ENCODE measurements around the gene CCNY.

The CCNY gene

GRCh38 chr10:35574924-35575352 is 238.6 kb downstream of the CCNY start:
- H3K9ac ChIP-seq (ENCODE audit: low read length): no peak overlapping the region
- H3K4me3 ChIP-seq (ENCODE audit: low read length): no peak overlapping the region
- no peaks in the 10 kb centered on the region for H3K79me2 ChIP-seq (ENCODE audit: low read length)
- TF ChIP-seq CTCF (IDR thresholded peaks at IDR 0.05; ENCODE audit: low read depth, low read length) (peak; percentile 14; the same call in 1 of the 2 replicates), EZH2phosphoT487 (IDR thresholded peaks at IDR 0.05; ENCODE audit: low read depth) (no peak)
- H3K4me2 ChIP-seq (ENCODE audit: low read length): no peak overlapping the region
- H3K27ac ChIP-seq (ENCODE audit: low read length): no peak overlapping the region
- H3K4me1 ChIP-seq (ENCODE audit: low read length): no peaks in the 10 kb centered on the region
- H3K27me3 ChIP-seq (ENCODE audit: low read depth, low read length): no peaks in the 10 kb centered on the region
- no peaks in the 10 kb centered on the region for H3K9me3 ChIP-seq (ENCODE audit: insufficient read depth, low read length)
- no peak overlapping the region for H2AFZ ChIP-seq (ENCODE audit: low read depth, low read length)
- no peaks in the 10 kb centered on the region for H4K20me1 ChIP-seq (ENCODE audit: insufficient read depth, low read length)
- H3K36me3 ChIP-seq (replicated peaks; ENCODE audit: low read depth, low read length): no peaks in the 10 kb centered on the region

GRCh38 chr10:35575640-35576039 is 239.3 kb downstream of the CCNY start:
- no peaks in the 10 kb centered on the region for H4K20me1 ChIP-seq (ENCODE audit: insufficient read depth, low read length)
- H3K79me2 ChIP-seq (ENCODE audit: low read length): no peaks in the 10 kb centered on the region
- no peaks in the 10 kb centered on the region for H3K36me3 ChIP-seq (replicated peaks; ENCODE audit: low read depth, low read length)
- H3K4me1 ChIP-seq (ENCODE audit: low read length): no peaks in the 10 kb centered on the region
- TF ChIP-seq EZH2phosphoT487 (IDR thresholded peaks at IDR 0.05; ENCODE audit: low read depth) (no peak), CTCF (IDR thresholded peaks at IDR 0.05; ENCODE audit: low read depth, low read length) (no peak)
- H3K9me3 ChIP-seq (ENCODE audit: insufficient read depth, low read length): no peaks in the 10 kb centered on the region
- no peak overlapping the region for H3K9ac ChIP-seq (ENCODE audit: low read length)
- no peak overlapping the region for H2AFZ ChIP-seq (ENCODE audit: low read depth, low read length)
- no peaks in the 10 kb centered on the region for H3K27me3 ChIP-seq (ENCODE audit: low read depth, low read length)
- H3K4me2 ChIP-seq (ENCODE audit: low read length): no peak overlapping the region
- no peak overlapping the region for H3K27ac ChIP-seq (ENCODE audit: low read length)
- no peak overlapping the region for H3K4me3 ChIP-seq (ENCODE audit: low read length)

GRCh38 chr10:35576730-35577129 is 240.4 kb downstream of the CCNY start:
- no peaks in the 10 kb centered on the region for H3K9me3 ChIP-seq (ENCODE audit: insufficient read depth, low read length)
- TF ChIP-seq CTCF (IDR thresholded peaks at IDR 0.05; ENCODE audit: low read depth, low read length) (no peak), EZH2phosphoT487 (IDR thresholded peaks at IDR 0.05; ENCODE audit: low read depth) (no peak)
- no peaks in the 10 kb centered on the region for H3K27me3 ChIP-seq (ENCODE audit: low read depth, low read length)
- H3K79me2 ChIP-seq (ENCODE audit: low read length): no peaks in the 10 kb centered on the region
- no peak overlapping the region for H2AFZ ChIP-seq (ENCODE audit: low read depth, low read length)
- H4K20me1 ChIP-seq (ENCODE audit: insufficient read depth, low read length): no peaks in the 10 kb centered on the region
- H3K4me3 ChIP-seq (ENCODE audit: low read length): no peak overlapping the region
- H3K4me1 ChIP-seq (ENCODE audit: low read length): no peaks in the 10 kb centered on the region
- no peak overlapping the region for H3K9ac ChIP-seq (ENCODE audit: low read length)
- H3K36me3 ChIP-seq (replicated peaks; ENCODE audit: low read depth, low read length): no peaks in the 10 kb centered on the region
- no peak overlapping the region for H3K4me2 ChIP-seq (ENCODE audit: low read length)
- no peak overlapping the region for H3K27ac ChIP-seq (ENCODE audit: low read length)

GRCh38 chr10:35577926-35578617 is 241.8 kb downstream of the CCNY start:
- TF ChIP-seq CTCF (IDR thresholded peaks at IDR 0.05; ENCODE audit: low read depth, low read length) (no peak), EZH2phosphoT487 (IDR thresholded peaks at IDR 0.05; ENCODE audit: low read depth) (no peak)
- no peak overlapping the region for H3K27ac ChIP-seq (ENCODE audit: low read length)
- no peak overlapping the region for H3K9ac ChIP-seq (ENCODE audit: low read length)
- H3K27me3 ChIP-seq (ENCODE audit: low read depth, low read length): no peaks in the 10 kb centered on the region
- no peaks in the 10 kb centered on the region for H3K9me3 ChIP-seq (ENCODE audit: insufficient read depth, low read length)
- H3K4me3 ChIP-seq (ENCODE audit: low read length): no peak overlapping the region
- H3K4me1 ChIP-seq (ENCODE audit: low read length): no peaks in the 10 kb centered on the region
- H3K79me2 ChIP-seq (ENCODE audit: low read length): no peaks in the 10 kb centered on the region
- no peak overlapping the region for H3K4me2 ChIP-seq (ENCODE audit: low read length)
- H4K20me1 ChIP-seq (ENCODE audit: insufficient read depth, low read length): no peaks in the 10 kb centered on the region
- H3K36me3 ChIP-seq (replicated peaks; ENCODE audit: low read depth, low read length): no peaks in the 10 kb centered on the region
- H2AFZ ChIP-seq (ENCODE audit: low read depth, low read length): no peak overlapping the region

Data from OCI-LY3 (cell line).